Gastrocnemius medialis (tissue), 4 donors: ENCODE data around the gene LSAMP.

ENCODE experiments used
- POLR2A ChIP-seq, 2 donors: fragments of 450-650 bp; IDR thresholded peaks; one replicate each; pipeline ENCODE4 v1.6.1; 2017; ENCODE audit warnings: antibody characterized with exemption in 2 of 2, mild to moderate bottlenecking in 2 of 2, moderate library complexity in 2 of 2
- TF ChIP-seq, protein P1 (sequence below), 5 experiments: fragments of 450-650 bp in 3 of 5; fragments of 200-600 bp in 2 of 5; sonication (generic) in 2 of 5; IDR thresholded peaks in 4 of 5; conservative IDR thresholded peaks in 1 of 5; 1 replicate in 4 of 5; 2 replicates in 1 of 5; pipeline ENCODE4 v1.5.1; 2016 to 2019; ENCODE audit warnings: antibody characterized with exemption in 5 of 5, mild to moderate bottlenecking in 3 of 5, moderate library complexity in 3 of 5

DNA sequence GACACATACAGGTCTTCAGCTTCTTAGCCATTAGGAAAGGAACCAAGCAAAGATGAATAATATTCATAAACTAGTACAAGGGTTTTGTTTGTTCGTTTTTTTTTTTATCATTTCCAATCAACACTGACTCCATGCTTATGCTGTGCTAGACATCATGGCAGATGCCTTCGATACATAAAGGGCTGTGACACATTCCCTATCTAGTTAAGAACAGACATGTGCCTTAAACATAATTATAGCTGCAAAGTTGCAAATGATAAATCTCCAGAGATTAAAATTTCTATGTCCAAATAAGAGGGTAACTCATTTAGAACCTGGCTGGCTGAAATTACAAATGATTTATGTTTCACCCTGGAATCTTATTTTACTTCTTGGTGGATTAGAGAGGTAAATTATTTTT lies 386.4 kb downstream of the LSAMP start:
- TF ChIP-seq, protein P1, sequence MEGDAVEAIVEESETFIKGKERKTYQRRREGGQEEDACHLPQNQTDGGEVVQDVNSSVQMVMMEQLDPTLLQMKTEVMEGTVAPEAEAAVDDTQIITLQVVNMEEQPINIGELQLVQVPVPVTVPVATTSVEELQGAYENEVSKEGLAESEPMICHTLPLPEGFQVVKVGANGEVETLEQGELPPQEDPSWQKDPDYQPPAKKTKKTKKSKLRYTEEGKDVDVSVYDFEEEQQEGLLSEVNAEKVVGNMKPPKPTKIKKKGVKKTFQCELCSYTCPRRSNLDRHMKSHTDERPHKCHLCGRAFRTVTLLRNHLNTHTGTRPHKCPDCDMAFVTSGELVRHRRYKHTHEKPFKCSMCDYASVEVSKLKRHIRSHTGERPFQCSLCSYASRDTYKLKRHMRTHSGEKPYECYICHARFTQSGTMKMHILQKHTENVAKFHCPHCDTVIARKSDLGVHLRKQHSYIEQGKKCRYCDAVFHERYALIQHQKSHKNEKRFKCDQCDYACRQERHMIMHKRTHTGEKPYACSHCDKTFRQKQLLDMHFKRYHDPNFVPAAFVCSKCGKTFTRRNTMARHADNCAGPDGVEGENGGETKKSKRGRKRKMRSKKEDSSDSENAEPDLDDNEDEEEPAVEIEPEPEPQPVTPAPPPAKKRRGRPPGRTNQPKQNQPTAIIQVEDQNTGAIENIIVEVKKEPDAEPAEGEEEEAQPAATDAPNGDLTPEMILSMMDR (IDR thresholded peaks at IDR 0.05 in 4 of 5, conservative IDR thresholded peaks at IDR 0.05 in 1 of 5), result no peak
- no peak for TF ChIP-seq POLR2A (IDR thresholded peaks at IDR 0.05)
